Measurements from ENCODE around the gene HINT1. TPM values are rescaled to one million over a fixed set of nuclear protein-coding genes. Genes with fewer than 3 reads are reported as not detected.
"Not testable (repeated sequence)": the region's sequence is repeated elsewhere in the genome, so short reads cannot be mapped to it uniquely, and the experiment has no call there.

The HINT1 gene
- total RNA-seq, 1 donor from 2014 or later: 370 TPM

- TF ChIP-seq CTCF (IDR thresholded peaks at IDR 0.05; ENCODE audit: insufficient read depth, low read length, poor library complexity, severe bottlenecking): no peak
- H3K27me3 ChIP-seq (ENCODE audit: control insufficient read depth, insufficient read depth, low read length): no peaks in the 10 kb centered on the region
- no peak overlapping the region for H3K4me3 ChIP-seq (ENCODE audit: low read depth, low read length)
- no peak for DNase-seq (ENCODE audit: low read depth)
- no peaks in the 10 kb centered on the region for H3K36me3 ChIP-seq (ENCODE audit: control insufficient read depth, insufficient read depth, low read length)
These were observed 17.8 kb downstream of the HINT1 start for GRCh38 chr5:131147258-131147657.

GRCh38 chr5:131142970-131143617 is 22.0 kb downstream of the HINT1 start:
- Histone ChIP-seq H3K36me3 (ENCODE audit: control insufficient read depth, insufficient read depth, low read length) (no peaks in the 10 kb centered on the region), H3K4me3 (ENCODE audit: low read depth, low read length) (no peak overlapping the region)
- no peak for DNase-seq (ENCODE audit: low read depth)

GRCh38 chr5:131139321-131139720 is 25.7 kb downstream of the HINT1 start:
- TF ChIP-seq CTCF (IDR thresholded peaks at IDR 0.05; ENCODE audit: insufficient read depth, low read length, poor library complexity, severe bottlenecking): no peak
- Histone ChIP-seq H3K36me3 (ENCODE audit: control insufficient read depth, insufficient read depth, low read length) (no peaks in the 10 kb centered on the region), H3K27me3 (ENCODE audit: control insufficient read depth, insufficient read depth, low read length) (no peaks in the 10 kb centered on the region), H3K4me3 (ENCODE audit: low read depth, low read length) (no peak overlapping the region)
- no peak for DNase-seq (ENCODE audit: low read depth)

More at GRCh38 chr5:131142970-131143617, 22.0 kb downstream of the HINT1 start:
- no peaks in the 10 kb centered on the region for H3K27me3 ChIP-seq (ENCODE audit: control insufficient read depth, insufficient read depth, low read length)
- no peak for TF ChIP-seq CTCF (IDR thresholded peaks at IDR 0.05; ENCODE audit: insufficient read depth, low read length, poor library complexity, severe bottlenecking)

- not testable (repeated sequence) for H3K36me3 ChIP-seq (ENCODE audit: control insufficient read depth, insufficient read depth, low read length); DNase-seq (ENCODE audit: low read depth); H3K27me3 ChIP-seq (ENCODE audit: control insufficient read depth, insufficient read depth, low read length); H3K4me3 ChIP-seq (ENCODE audit: low read depth, low read length)
These were observed 26.6 kb downstream of the HINT1 start for GRCh38 chr5:131138406-131138805.

- H3K4me3 ChIP-seq (ENCODE audit: low read depth, low read length); DNase-seq (ENCODE audit: low read depth); H3K27me3 ChIP-seq (ENCODE audit: control insufficient read depth, insufficient read depth, low read length); H3K36me3 ChIP-seq (ENCODE audit: control insufficient read depth, insufficient read depth, low read length): not testable (repeated sequence)
These were observed 32.0 kb downstream of the HINT1 start for GRCh38 chr5:131133091-131133490.

- Histone ChIP-seq H3K36me3 (ENCODE audit: control insufficient read depth, insufficient read depth, low read length) (no peaks in the 10 kb centered on the region), H3K27me3 (ENCODE audit: control insufficient read depth, insufficient read depth, low read length) (no peaks in the 10 kb centered on the region), H3K4me3 (ENCODE audit: low read depth, low read length) (no peak overlapping the region)
- no peak for TF ChIP-seq CTCF (IDR thresholded peaks at IDR 0.05; ENCODE audit: insufficient read depth, low read length, poor library complexity, severe bottlenecking)
- no peak for DNase-seq (ENCODE audit: low read depth)
These were observed 35.8 kb downstream of the HINT1 start for GRCh38 chr5:131129306-131129705.

GRCh38 chr5:131127244-131127643 is 37.8 kb downstream of the HINT1 start:
- not testable (repeated sequence) for H3K4me3 ChIP-seq (ENCODE audit: low read depth, low read length); H3K36me3 ChIP-seq (ENCODE audit: control insufficient read depth, insufficient read depth, low read length); H3K27me3 ChIP-seq (ENCODE audit: control insufficient read depth, insufficient read depth, low read length); DNase-seq (ENCODE audit: low read depth)

All from kidney epithelial cell (primary cell).